HG02970 (cell line): ENCODE measurements around the gene SPARCL1.
"Not testable (repeated sequence)": the region's sequence is repeated elsewhere in the genome, so short reads cannot be mapped to it uniquely, and the experiment has no call there.

Source experiments
- ATAC-seq: cut with Tn5 transposase; IDR thresholded peaks from one replicate; pipeline ENCODE4 v1.9.1; 2021; ENCODE audit warnings: mild to moderate bottlenecking, moderate library complexity, moderate number of reproducible peaks; ENCODE audit not compliant: unreplicated experiment, low FRiP score

SPARCL1 gene

DNA sequence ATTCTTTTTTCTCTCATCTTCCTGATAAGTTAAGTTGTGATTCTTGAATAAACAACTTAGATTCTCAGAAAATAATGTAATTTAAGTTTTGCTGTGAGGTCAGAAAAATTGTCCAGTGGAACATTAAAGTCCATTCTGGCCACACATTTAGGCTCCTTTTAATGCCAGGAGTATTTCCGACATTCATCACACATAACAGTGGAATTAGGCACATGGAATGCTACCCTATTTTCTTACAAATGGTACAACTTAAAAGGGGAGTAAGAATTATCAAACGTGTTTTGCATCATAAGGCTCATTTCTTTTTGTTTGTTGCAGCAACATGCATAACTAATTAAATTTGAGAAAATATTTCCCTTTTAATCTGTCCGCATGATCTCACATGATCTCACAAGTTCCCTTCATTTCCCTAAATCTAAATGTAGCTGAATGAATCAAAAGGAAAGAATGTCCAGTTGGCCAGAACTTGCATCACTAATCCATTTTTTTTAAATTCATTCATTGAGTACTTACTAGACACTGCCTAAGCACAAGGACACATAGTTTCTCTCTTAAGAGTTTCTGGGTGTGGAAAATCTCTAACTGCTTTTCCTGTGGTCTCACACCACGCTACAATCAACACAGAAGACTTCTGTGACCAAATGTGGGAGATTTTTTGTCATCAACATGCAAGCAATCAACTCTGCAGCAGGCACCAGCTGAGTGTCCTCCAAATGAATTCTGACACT lies 22.0 kb downstream of the SPARCL1 start:
- ATAC-seq: no peak

DNA sequence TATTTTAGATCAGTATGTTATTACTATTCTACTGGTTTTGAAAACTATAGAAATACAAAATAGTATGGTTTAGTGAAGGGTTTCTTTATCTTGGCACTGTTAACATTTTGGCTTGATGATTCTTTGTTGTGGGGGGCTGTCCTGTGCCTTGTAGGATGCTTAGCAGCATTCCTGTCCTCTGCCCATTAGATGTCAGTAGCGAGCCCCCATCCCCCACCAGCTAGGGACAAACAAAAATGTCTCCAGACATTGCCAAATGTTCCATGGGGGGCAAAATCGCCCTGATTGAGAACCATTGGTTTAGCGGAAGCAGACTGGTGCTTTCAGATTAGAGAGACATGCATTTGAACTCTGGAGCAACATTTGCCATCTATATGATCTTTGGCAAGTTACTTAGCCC lies 23.3 kb downstream of the SPARCL1 start:
- no peak for ATAC-seq

DNA sequence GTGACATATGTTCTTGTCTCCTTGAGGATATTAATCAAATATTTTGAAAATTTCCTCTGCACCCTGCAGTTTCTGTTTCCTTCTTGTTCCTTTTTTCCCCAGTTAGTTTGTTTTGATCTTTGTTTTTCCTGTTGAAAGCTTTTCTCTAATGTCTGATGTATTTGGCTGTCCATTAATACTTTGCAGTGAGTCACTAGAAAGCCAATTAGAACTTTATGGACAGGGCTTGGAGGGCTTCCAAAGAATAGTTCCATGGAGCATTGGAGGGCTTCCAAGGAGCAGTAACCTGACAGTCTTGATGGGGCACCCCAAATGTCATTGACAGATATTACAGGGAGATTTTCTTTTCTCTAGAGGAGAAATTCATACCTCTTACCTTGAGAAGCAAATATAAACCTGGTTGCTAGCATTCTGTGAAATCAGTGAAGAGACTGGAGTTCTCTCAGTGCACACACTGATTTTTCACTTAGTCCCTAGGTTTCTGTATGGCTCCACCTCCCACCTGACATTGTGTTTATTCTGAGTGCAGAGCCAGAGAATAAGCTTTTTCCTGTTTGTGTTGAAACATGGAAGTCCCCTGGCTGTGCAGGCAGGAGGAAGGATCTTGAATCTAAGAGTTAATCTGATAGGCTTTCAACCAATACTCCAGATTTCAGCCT lies 26.5 kb downstream of the SPARCL1 start:
- ATAC-seq: no peak

DNA sequence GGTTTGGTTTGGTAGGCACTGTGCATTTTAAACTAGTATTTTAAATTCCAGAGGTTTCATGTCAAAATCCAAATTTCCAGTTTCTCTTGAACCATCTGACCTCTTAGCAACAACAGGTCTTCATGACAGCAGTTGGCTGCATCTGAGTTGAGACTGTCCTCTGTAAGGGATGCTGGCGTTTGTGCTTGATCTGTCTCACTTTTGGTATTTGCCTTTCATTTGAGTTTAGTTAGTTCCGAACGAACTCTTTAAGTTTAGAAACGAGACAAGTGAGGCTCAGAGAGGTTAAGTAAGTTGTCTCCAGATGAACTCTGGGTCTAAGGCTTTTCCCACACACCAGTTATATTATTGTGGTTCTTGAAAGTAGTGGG lies 29.1 kb downstream of the SPARCL1 start:
- ATAC-seq: peak; percentile 34

DNA sequence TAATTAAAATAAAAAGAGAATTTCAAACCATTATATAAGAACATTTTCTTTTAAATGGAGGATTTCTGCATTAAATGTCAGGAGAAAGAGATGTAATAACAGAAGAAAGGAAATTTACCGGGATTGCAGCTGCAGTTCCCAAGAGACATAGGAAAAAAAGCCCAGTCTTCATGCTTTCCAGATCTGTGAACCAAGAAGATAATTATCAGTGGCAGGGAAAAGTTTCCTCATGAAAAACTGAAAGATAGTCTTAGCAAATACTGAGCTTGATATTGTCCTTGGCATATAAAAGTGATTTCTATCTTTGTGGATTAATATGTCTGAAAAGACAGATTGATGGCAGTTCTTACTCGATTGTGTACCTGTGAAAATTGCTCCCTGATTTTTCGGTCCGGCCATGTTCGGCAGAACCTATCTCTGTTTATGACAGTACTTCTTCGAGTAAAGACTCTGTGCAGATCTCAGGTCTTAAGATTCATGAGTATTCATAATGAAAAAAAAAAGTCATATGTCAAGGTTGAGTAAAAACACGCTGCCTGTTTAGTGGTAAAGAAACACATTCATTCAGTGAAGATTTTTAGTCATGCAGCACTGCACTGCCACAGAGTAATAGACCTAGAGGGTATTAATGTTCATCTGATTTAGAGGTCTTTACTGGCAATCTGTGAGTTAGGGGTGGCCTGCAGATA lies 29.6 kb downstream of the SPARCL1 start:
- ATAC-seq: peak; percentile 74

DNA sequence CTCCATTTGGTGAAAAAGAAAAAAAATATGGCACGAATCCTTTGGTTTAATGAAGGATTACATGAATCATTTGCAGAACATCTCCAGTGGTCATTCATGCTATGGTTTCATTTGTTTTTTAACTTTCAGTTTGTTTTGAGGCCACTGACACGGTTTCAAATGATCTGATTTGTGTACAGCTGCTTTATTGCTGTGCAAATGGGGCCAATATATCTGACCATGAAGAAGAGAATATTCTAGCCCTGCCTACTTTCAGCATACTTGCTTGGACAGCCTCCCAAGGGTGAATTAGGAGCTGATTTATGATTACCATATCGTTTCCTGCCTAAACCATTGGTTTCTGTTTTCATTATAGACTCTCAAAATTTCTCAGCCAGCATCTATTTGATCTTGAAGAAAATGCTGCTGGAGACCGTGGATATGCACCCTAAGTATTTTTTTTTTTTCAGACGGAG lies 30.7 kb downstream of the SPARCL1 start:
- no peak for ATAC-seq

DNA sequence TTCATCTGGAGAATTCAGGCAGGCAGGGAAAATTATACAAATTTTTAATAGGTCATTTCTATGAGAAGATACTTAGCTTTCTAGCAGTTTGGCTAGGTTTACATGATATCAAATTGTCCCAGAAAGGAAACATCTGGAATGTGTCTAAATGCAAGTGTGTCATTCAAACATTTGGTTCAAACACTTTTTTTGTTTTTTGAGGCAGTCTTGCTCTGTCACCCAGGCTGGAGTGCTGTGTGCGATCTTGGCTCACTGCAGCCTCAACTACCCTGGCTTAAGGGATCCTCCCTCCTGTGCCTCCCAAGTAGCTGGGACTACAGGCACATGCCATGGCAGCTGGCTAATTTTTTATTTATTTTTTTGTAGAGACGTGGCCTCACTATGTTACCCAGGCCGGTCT lies 31.6 kb downstream of the SPARCL1 start:
- ATAC-seq: no peak

DNA sequence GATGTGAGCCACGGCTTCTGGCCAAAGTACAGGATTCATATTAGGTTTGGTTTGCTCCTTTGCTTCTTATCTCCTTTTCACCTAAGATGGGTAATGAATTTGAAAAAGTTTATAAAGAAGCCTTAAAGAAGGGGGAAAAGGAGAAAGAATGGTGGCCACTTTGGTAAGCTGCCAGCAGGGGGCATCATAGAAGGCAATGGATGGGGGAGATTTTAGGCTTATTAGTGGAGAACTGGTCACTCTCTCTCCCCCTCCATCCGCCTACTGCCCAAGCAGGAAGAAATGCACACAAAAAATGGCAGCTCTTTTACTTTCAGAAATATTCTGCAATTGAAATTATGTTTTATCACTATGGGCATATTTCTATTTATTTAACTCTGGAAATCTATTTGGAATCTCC lies 32.0 kb downstream of the SPARCL1 start:
- no peak for ATAC-seq

DNA sequence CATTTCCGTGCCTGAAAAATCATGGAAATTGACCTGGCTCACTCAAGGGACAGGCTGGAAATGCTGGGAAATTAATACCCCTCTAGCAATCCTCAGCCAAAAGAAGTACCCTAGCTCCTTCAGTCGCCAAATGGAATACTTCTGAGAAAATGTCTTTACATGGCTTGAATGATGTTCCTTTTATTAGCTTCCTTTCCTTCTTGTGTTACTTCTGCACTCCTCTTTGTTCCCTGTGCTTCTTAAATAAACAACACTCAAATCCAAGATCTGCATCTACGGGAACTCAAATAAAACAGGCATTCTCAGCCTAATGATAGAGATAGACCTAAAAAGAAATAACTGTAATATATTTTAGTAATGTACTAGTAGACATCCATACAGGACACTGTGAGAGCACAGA lies 36.1 kb downstream of the SPARCL1 start:
- no peak for ATAC-seq

DNA sequence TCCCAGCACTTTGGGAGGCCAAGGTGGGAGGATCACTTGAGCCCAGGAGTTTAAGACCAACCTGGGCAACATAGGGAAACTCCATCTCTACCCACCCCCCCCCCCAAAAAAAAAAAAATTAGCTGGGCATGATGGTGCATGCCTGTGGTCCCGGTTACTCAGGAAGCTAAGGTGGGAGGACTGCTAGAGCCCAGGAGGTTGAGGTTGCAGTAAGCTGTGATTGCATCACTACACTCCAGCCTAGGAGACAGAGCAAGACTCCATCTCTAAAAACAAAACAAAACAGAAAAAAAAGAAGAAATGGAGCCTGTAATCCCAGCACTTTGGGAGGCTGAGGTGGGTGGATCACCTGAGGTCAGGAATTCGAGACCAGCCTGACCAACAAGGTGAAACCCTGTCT lies 37.3 kb downstream of the SPARCL1 start:
- ATAC-seq: not testable (repeated sequence)

DNA sequence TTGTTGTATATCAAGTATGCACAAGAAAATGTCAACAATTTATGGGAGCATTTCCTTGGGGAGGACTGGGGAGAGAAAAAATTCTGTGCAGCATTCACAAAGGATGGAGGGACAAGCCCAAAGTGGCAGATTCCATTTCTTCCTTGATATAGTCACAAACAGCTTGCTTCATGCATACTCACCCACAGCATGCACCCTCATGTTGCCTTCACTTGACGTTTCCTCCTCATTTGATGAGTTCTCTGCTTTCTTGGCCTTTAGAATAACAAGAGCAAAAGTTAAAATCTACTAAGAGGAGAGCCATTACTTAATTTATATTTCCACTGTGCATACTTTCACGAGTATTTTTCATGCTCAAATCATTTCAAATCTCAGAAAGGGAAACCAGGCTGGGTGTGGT lies 37.7 kb downstream of the SPARCL1 start:
- no peak for ATAC-seq

DNA sequence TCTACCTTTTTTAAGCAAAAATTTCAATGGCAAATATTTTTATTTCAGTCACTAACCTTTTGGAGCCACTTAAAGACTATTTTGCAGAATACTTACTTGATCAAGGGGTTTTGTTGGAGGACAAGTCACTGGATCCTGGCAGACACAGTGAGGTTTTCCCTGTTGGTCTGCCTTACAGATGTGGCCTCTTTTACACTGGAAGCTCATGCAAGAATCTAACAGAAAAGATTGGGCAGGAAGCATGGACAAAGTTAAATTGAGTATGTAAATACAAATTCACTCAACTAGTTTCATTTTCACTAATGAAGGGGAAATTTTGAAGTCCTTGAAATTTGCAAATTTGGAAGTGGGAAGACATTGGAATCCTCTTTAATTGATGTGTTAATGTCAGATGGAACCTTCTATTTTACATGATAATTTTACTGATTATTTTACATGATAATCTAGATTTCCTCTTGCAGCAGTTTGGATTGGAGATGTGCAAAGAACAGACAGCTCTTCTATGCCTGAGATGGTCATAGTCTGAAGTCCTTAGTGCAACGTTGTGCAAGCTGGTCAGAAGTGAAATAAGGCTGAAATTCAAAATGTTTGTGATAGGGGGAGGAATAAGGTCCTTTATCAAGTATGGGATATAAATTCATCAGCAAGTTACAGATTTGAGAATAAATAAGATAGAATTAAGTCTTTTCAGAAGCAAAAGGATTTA lies 38.4 kb downstream of the SPARCL1 start:
- no peak for ATAC-seq

DNA sequence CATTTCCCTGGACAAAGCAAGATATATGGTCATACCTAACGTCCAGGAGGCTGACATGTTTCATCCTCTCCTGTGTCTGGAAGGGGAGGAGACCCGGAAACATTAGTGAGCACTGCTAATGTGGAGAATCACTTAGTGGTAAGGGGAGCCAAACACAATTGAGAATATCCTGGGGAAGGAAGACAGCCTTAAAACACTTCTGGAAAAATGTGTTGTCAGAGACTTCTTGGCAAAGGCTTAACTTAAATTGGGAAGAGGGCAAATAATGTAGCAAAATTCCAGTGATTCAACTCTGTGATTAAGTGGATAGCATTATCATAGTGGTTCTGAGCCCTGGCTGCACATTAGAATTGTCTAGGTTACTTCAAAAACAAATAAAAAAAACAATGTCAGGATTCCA lies 39.5 kb downstream of the SPARCL1 start:
- no peak for ATAC-seq

DNA sequence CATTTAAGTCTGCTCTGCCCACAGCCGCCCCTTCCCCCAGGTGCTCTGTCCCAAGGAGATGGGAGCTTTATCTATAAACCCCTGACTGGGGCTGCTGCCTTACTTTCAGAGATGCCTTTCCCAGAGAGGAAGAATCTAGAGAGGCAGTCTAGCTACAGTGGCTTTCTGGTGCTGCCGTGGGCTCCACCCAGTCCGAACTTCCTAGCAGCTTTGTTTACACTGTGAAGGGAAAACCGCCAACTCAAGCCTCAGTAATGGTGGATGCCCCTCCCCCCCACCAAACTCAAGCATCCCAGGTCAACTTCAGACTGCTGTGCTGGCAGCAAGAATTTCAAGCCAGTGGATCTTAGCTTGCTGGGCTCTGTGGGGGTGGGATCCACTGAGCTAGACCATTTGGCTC lies 40.5 kb downstream of the SPARCL1 start:
- not testable (repeated sequence) for ATAC-seq

DNA sequence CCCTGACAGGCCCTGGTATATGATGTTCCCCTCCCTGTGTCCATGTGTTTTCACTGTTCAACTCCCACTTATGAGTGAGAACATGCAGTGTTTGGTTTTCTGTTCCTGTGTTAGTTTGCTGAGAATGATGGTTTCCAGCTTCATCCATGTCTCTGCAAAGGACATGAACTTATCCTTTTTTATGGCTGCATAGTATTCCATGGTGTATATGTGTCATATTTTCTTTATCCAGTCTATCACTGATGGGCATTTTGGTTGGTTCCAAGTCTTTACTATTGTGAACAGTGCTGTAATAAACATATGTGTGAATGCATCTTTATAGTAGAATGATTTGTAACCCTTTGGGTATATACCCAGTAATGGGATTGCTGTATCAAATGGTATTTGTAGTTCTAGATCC lies 45.9 kb downstream of the SPARCL1 start:
- ATAC-seq: not testable (repeated sequence)

DNA sequence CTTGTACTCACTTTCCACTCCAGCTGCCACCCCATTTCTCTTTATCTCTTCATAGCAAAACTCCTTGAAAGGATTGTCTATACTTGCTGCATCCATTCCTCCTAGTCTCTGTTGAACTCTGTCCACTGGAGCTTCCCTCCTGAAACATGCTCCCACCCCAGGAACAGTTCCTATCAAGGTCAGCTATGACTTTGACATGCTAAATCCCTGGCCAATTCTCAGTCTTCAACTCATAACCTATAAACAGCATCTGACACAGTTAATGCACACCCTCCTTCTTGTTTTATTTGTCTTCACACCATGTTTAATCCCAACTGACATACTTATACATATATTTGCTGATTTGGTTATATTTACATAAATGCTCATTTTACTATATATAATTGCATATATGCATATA lies 47.8 kb downstream of the SPARCL1 start:
- no peak for ATAC-seq

DNA sequence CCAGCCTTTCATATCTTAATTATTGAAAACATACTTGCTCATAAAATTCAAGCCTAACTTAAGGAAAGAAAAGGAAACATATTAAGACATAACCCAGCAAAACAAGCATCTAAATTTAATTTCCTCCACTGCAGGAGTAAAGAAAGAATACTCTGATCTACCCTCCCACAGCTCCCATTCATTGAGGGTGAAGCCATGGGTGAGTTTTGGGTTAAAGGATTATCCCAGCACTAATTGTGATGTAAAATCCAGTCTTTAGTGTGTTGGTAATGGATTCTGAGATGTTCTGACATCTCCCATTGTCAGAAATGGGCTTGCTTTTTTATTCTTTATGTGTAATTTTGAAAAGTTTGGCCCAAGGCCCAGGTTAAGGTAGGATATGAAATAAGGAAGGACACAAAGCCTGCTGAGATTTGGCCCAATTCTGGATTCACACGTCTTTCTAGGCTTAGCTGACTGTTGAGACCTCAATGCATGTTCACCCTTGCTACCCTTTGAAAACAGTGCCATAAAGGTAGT lies 50.4 kb downstream of the SPARCL1 start:
- ATAC-seq: no peak

DNA sequence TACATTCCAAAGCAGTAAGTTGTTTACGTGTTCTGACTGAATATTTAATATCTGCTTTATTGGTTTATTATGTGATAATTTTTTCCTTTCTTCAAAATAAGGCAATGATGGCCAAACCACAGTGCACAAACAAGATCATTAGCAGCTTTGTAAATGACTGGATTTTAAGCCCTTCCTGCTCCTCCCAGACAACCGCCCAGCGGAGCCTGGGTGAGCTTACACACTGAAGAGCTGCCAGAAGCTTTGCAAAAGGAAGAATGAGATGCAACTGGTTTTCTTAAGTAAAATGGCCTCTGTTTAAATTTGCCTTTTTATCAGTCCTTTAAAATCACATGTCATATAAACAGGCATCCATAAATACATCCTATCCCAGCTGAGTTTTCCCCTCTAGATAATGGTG lies 52.2 kb downstream of the SPARCL1 start:
- no peak for ATAC-seq

DNA sequence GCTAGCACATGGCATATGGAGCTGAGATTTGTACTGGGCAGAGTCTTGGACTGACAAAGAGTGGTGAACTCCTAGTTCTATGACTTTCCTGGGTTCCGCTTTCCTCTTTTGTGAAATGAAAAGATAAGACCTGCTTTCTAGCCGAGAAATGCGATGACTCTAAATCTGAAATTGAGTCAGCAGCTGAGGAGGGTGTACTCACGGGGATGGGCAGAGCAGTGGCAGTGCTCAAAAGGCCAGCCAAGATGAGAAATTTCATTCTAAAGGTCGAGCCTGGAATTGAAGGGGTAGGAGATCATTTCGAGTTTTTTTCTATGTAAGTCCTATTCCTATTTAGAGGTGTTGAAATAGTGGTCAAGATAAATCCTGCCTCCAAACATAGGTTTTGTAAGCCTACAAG lies 59.8 kb downstream of the SPARCL1 start:
- no peak for ATAC-seq

DNA sequence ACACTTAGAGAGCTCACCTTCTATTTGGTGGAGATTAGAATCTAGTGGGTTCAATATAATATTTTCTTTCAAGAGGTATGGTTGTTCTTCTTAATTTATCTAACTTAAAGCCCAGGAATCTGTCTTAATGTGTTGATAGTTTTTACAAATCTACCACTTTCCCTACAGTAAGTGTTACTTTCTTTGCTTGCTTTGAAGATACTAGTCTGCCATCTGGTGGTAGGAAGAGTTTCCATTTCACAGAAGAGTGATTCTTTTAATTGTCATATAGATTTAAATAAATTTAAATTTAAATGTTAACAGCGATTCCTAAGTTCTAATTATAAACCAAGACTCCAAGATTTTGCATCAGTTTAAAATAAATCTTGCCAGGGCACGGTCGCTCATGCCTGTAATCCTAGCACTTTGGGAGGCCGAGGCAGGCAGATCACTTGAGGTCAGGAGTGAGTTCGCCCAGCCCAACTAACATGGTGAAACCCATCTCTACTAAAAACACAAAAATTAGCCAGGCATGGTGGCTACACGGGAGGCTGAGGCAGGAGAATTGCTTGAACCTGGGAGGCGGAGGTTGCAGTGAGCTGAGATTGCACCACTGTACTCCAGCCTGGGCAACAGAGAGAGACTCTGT lies 63.3 kb downstream of the SPARCL1 start:
- no peak for ATAC-seq
